Stimulated activated CD4-positive, alpha-beta T cell treated with anti-CD3 and anti-CD28 coated beads, Interleukin-2, amount 100 ng/mL, for 4 hours (primary cell): ENCODE measurements around the gene SUPT6H.

Source experiments
- DNase-seq: peaks from one replicate; pipeline ENCODE4 v3.0.0-alpha.2; 2020; ENCODE audit warnings: low read depth

Gene SUPT6H

DNA sequence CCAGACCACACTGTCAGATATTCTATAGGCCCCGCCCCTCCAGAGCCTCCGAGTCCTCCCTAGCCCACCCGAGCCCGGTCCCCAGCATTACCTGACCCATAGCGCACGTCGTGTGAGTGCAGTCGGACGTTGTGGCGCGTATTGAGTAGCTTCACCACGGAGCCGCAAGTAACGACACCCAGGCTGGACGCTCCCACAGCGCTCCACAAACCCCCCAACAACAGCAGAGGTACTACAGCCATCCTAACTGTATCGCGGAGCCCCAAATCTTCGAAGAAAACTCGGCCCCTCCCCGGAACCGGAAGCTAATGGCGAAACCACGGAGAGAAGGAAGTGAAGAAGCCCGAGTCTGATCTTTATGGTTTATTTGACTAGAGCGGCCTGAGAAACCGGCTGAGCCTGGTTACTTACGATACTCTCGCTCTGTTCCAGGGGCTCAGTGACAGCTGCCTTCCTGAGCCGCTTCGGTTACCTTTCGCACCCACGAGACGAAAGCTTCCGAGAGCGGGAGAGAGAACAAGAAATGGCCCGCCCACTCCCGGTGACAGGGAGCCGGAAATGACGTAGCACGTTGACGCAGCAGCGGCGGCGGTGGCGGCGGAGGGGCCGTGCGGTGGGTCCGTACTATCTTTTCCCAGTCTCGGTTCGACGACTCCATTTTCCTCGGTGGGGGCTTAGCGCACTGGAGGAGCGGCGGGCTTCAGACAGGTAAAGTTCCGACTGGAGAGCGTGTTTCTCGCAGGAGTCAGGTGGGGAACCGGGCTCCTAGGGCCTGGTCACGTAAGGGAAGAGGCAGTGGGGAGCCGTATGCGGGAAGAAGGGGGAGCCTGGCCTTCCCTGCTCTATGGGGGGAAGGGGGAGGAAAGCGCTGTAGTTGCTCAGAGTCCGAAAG lies at the start of gene SUPT6H, which contains the start of gene SDF2:
Gene SUPT6H (plus strand): TSS at position 571 of the 892 bp plus-strand sequence. CDS start 11,197 bp downstream, outside the sequence.
Gene SDF2 (minus strand): TSS at position 272 of the 892 bp plus-strand sequence. CDS start 30 bp downstream, at position 242.
- peak; percentile 92 for DNase-seq

DNA sequence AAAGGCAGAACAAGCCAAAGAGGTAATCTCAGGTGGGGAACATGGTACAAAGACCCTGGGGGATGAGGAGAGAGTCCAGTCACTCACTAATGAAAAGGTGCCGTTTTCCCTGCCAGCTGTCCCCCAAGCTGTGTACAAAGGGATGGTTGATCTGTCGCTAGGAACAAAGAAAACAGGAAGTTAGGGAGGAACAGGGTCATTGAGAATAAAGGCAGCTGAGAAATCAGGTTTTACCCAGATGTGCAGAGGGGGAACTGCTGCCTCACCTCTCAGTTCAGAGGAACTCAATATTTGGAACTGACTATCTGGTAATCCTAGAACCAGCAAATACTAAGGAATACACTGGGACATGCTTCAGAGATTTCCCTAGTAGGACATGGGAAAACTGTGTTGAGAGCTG lies 49.5 kb upstream of the SUPT6H start:
- no peak for DNase-seq

DNA sequence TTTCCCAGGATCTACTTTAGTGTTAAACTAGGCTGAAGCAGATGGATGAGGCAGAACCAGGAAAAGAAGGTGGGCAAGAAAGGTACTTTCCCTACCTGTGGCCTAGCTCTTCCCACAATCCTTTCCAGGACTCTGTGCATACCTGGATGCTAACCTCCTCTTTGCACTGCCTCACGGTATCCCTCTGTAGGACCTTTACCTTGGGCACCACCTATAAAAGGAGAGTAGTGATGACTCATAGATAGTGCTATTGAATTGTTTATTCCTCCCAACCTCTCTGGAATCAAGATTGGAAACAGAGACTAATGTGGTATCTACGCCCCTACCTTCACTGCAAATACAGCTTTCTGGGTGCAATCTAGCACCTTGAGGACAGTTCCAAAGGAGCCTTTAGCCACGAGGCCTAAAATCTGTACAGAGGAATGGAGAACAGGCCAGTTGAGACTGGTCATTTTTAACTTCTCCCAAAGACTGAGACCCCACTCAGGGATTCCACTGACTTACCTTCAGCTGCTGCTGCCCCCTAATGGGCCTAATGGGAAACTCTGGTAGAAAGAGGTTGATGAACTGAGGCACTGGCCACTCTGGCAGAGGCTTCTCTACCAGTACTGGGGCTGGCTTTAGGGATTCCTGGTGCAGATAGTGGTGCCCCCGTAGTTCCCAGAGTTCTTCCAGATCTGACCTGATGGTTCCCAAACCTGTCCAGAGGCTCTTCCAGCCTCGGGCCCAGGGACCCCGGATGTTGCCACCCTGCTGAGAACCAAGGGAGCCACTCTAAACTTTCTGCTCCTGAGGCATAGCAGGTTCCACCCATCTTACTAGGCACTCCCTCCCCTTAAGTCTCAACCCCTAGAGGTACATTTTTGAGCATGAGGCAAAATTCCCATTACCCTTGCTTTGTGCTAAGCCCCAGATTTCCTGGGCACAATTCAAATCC lies 48.8 kb upstream of the SUPT6H start:
- peak; percentile 27 for DNase-seq

DNA sequence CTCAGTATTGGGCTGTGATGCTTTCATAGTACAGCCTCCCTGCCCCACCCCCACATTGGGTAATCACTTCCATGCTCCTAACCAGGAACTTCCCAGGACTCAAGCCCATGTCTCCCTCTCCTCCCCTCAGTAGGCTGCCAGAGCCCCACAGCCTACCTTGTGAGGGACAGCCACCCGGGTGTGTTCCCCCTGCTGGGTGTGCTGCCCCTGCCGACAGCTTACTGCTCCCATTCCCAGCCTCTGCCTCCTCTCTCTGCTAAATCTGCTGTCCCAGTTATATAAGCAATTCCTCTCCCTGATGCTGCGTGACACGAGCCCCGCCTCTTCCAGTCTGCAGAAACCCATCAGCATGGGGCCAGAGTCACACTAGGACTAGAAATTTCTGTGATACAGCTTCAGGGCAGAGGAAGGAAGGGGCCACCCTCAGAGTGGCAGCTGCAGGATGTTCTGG lies 48.0 kb upstream of the SUPT6H start, which contains the start of gene RSKR:
Gene RSKR (minus strand): TSS at position 255 of the 451 bp plus-strand sequence. CDS start 24 bp downstream, at position 231.
- DNase-seq = no peak

DNA sequence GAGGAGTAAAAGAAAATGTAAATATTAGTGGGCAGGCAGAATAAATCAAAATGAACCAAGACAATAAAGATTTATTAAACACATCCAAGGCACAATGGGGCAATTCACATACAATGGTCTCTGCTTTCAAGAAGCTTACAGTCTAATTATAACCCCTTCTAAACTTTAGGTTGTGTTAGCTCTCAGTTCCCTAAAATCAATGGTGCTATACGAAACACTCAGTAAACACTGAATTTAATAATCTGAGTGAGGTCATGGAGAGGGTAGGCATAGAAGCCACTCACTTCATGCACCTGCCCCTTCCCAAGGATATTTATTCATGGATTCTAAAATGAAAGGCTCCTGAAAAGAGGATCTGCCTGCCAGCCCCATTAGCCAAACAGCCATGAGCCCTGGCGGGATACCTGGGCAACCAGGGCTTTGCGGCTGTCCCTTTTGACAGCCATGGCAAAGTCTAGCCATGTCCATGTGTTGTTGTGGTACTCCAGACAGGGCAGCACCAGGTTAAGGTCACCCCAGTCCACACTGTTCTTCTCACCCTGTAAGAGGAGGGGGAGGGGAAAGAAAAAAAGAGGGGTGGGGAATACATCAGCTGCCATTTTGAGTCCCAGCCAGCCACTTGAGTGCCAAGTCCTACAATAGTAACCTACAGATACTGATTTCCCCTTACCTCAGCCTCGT lies 46.6 kb upstream of the SUPT6H start:
- no peak for DNase-seq

DNA sequence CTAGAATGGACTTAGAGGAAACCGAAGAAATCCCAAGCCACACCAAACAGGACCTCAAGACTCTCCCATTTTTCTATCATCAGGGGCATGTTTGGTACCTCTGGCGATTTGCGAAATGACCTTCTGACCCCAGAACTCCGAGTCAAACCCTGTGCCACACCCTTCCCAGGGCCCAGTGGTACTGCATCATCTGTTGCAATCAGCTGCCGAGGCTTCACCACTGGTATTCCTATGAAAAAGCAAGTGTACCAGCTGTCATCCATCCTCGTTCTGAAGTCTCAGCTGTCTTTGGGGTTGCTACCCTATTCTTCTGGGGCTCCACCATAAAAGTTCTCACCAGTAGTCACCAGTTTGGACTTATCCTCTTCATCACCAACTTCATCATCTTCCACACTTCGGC lies 45.7 kb upstream of the SUPT6H start:
- no peak for DNase-seq

DNA sequence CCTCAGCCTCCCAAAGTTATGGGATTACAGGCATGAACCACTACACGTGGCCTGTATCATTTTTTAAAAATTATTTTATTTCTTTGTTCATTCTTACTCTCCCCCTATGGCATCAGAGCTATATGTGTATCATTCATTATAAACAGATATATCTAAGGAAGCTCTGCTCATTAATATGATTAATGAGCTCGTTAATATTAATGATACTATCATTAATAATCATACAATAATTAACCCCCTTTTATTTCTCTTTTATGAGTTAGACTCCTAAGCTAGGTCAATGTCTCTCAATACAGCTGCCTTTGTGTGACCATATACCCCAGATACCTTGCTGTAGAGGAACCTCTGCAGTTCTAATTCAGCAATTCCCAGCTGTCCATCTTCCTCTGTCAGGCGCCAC lies 43.5 kb upstream of the SUPT6H start:
- no peak for DNase-seq

DNA sequence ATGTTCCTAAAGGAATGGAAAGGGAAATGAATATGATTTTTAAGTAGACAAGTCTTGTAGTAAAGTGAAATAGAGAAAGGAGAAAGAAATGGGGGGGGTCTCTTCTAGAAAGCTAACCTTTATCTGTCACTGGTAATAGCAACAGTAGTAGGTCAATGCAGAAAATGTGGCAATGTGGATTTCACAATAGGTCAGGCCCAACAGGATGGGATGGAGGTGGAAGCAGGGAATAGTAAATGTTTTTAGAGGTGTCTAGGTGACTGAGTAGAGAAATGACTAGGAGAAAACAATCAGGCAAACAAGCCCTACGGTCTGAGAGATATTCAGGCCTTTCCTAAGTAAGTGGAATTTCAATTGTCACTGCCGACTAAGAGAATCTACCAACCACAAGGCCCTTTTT lies 42.0 kb upstream of the SUPT6H start:
- DNase-seq = no peak

DNA sequence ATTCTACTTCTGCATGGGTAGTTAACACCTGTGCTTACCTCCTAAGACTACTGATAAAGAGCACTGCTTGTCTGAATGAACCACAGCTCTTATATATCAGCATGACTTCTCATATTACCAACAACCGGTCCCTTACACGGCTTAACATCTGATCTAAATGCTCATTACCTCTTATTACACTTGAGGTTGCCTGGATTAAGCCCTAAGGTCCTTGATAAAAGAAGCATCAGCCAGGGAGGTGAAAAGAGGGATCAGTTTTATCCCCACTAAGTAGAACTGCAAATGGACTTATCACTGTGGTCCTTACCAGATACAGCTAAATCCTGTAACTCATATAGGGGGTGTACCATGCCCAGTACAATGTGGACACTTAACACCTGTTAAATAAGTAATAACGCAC lies 39.8 kb upstream of the SUPT6H start:
- DNase-seq = no peak

DNA sequence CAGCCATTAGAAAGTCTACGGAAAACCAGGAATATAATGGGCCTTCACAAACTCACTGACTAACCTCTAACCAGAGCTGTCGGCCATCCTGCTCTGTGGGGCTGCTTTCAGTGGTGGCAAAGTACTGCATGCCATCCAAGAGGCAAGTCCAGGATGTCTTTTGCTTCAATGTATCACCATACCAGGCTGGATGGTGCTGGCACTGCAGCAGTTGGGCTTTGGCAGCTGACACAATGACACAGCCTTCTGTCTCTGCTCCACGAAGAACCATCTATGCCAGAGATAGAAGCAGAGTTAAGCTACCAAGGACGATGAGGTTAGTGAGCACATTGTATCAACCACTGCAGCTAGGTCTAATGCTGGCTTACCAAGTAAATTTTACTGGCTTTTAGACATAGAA lies 38.3 kb upstream of the SUPT6H start:
- no peak for DNase-seq

DNA sequence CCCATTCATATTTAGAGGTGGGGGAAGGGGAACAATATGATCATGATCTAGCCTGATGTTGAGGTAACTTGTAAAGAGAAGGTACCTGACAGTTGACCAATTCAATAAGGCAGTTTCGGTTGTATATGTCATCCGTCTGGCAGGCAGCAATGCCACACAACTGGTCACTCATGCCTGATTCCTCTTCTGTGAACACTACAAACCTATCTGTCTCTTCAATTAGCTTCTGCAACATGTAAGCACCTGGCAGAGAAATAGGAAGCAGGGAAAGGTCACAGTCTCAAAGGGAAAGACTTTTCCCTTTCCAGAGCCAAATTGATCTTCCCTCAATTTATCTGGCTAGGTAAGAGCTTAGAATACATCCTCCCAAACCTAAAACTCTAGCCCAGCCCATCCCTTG lies 37.9 kb upstream of the SUPT6H start:
- no peak for DNase-seq

DNA sequence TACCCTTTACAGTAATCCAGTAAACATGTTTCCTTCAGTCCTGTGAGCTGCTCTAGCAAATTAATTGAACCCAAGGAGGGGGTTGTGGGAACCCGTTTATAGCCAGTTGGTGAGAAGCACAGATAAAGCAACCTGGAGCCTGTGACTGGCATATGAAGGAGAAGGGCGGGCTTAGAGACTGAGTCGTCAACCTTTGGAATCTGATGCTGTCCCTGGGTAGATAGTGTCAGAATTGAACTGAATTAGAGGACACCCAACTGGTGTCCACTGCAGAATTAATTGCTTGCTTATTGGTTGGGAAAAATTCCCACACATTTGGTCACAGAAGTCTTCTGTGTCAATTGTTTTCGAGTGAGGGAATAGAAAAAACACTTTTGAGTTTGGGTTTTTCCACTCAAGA lies 35.2 kb upstream of the SUPT6H start:
- no peak for DNase-seq

DNA sequence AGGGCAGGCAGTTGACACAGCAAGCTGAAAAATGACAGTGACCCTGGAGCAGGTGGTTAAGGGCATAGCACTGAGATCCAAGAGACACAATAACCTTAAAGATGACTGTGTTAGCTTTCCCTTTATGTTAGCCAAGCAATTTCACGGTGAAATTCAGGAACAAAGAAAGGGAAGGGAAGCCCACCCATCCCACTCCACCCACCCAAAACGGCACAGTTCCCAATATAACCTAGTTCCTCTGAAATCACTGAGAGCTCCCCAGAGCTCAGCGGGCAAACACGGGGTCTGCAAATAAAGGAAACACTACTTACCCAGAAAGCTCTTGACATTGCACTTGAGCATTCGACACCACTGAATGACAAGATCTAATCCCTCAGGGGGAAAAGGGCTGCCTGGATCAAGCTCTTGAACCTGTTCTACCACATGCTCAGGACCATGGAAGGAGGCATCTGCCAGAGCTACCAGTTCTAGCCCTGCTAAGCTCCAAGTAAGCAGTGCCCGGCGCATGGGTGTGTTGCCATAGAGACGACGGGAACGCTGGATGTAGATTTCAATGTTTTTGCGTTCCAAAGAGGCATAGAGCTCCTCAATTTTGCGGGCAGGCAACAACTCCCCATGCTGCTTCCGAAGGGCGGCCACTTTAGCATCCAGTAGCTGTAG lies 27.7 kb upstream of the SUPT6H start:
- DNase-seq = no peak

DNA sequence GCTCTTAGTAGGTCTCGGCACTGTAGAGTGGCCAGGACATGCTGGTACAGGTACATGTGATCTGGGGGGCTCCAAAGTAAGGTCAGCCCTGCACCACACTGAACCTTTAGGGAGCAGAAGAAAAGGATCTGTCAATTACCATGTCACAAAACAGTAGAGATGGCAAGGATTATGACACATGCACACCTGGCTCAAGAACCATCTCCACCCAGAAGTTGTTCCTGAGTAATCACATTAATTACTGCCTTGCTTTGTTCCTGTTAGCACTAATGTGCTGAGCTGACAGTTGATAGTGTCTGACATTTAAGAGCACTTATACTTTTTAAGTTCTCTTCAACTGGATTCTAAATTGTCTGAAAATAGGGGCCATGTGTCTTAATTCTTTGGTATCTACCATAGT lies 26.5 kb upstream of the SUPT6H start:
- no peak for DNase-seq

DNA sequence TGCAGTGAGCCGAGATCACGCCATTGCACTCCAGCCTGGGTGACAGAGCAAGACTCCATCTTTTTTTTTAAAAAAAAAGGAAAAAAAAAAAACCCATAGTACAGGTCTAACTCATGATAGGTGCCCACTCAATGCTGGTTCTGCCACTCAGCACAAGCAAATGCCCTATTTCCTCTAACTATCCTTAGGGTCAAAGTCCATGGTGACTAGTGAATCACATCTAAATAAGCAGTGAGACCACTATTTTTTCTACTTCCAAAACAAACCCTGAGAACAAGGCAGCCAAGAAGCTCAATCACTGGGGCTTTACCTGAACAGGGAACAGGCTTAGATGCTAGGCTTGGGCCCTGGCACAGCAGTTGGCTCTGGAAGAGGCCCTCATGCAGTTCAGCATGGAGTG lies 20.4 kb upstream of the SUPT6H start:
- DNase-seq = no peak

DNA sequence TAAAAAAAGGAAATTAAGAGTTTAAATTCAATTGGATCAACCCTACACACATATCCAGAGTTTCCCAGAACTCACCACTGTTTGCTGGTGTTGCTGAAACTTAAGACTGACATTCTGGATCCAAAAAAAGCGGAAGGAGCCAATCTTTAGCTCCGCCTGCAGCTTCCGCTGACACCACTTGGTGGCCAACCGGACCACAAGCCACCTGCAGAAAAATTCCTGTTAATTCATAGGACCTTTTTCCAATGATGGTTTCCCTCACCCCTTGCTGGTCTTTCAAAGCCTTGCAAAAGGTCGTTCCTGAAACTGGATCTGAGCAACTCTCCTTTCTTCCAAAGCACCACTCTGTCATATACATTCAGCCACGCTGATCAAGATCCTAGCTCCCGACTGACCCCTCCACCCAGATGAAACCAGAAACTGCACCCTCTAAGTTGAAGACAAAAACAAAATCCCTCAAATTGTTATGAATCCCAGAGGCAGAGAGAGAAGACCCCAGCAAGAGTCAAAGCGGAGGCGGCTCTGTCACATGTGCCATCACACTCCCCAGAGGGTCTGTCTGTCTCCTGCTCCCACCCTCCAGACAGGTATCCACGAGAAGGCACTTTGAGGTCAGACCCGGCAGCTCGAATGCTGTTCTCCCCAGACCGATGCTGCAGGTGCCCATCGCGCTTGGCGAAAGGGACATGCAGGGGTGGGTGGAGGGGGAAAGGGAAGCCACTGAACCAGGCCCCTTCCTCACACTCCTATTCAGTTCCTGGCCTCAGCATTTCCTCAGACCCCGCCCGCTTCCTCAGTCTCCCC lies 17.8 kb upstream of the SUPT6H start:
- DNase-seq = no peak

DNA sequence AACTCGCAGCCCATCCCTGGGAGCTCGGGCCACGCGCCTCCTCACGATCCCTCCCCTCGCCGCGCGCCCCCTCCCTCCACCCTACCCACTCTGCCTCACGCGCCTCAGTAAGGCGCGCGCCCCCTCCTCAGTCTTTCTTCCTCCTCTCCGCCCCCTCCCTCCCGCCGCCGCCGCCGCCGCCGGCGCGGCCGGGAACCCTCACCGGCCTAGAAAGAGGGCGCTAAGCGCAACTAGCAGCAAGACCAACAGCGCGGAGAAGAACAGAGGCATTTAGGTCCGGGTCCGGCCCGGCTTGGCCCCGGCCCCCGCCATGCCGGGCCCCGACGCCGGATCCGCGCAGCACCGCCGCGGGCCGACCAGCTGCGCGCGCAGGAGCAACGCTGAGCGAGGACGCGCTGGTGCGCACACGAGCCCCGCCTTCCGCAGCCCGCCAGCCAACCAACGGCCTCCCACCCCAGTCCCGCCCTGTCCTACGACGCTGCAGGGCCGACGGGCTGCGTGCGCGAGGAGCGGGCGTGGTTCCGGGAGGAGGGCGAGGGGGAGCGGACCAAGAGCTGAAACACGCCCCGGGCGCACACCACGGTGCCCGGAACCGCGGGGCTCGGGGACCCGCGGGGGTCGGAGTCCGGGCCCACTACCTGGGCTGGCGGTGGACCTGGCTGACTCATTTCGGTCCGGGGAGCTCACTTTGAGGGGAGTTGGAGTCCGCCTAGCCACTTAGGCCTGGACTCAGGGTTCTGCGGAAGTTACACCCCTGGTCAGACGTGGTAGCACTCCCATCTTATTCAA lies 17.0 kb upstream of the SUPT6H start, which contains the start of gene BLTP2:
Gene BLTP2 (minus strand): TSS at position 372 of the 789 bp plus-strand sequence. CDS start 102 bp downstream, at position 270.
- DNase-seq = peak; percentile 94

DNA sequence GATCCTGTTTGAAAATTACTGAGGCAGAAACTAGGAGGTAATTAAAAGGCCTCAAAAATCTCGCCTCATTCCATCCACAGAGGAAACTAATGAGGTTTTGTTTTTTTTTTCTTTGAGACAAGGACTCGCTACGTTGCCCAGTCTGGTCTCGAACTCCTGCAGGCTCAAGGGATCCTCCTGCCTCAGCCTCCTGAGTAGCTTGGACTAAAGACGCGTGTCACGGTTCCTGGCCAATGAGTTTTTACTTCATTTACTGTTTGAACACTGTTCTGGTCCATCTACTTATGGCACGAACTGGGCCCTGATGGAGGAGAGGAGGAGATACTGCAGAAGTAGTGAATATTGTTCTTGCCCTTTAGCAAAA lies 16.4 kb upstream of the SUPT6H start:
- DNase-seq = no peak

DNA sequence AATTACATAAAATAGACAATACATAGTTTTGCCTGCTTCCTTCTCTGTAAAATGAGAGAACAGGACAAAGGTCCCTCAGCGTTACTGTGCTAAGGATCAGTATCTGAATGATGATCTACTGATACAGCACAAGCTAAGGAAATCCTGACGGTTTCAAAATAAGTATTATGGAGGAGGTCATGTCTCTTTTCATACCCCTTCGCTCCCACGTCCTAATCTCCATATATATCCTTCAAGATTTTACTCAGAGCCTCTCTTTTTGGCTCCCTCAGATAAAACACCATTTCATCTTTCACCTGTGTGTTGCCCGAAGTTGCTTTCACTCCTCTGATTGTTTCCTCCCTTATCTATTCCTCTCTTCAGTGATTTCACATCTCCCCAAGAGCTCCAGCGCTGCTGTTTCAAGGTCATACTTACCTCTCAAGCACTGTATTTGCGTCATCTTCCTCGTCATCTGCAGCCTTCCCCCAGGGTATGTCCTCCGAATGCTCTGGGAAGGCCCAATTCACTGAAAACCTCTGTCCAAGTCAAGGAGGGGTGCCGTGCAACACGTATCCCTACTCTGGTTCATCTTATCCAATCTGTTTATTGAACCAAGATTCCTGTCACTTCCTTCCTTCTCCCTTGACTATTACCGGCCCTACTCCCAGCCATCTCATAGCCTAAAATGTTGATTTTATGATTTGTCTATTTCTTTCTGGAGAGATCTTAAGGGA lies 15.8 kb upstream of the SUPT6H start:
- DNase-seq = no peak
